Measurements from ENCODE around the gene POU2F3.
A peak's percentile ranks its signal among the peaks of the same experiment; 100 is the strongest.

The POU2F3 gene

DNA sequence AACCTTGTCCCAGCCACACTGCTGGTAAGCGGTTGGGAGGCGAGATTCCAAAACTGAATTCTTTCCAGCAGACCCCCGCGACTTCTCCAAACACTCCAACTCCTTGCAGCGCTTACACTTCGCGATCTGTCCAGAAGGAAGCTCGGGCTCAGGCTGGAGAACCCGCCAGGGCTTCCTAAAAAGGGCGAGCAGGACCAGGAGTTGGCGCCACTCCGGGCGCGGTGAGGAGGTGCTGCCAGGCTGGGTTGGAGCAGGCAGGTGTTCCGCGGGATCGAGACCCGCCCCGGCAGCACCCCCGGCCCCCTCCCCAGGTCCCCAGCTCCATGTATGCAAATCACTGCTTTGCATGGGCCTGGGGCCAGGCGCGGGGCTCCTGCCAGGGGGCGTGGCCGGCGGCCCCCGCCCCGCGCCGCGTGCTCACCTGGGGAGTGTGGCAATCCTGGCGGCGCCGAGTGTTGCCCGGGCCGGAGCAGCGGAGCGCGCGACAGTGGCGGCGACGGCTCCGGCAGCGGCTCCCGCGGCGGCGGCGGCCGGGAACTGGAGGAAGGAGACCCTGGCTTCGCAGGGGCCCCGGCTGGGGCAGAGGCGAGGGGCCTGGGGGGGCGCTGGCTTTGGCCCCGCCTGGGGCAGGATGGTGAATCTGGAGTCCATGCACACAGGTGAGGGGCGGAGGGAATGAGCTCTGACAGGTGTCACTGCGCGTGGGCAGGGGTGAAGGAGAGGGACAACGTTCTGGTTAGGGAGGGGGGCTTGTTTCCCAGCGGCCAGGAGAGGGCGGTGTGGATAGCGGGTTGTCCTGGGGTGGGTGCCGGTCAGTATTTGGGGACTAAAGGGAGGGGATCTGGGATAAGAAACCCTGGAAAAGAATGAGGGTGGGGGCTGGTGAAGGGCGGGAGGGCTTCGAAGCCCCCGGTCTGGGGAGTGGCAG is at the start of gene POU2F3:
Gene POU2F3, plus strand, starts transcription at position 428 of the 928 bp plus-strand sequence. Its CDS starts 204 bp downstream, at position 632.
- no peak for DNase-seq

DNA sequence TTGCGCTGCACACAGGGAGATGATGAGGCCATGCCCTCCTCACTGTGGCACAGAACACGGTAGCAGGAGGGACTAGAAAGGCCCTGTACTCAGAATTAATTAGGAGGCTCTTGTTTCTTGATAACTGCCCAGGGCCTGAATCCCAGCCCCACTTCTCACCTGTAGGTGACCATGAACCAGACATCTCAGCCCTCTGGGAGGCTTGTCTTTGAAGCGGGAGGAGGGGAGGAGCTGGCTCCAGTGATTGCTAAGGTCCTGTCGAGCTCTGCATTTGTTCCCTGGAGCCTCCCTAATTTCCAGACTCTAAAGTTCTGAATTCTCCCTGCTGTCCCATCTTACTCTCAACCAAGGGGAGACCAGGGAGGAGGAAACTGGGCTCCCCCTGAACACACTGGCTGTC is 48.9 kb upstream of the POU2F3 start:
- no peak for DNase-seq

DNA sequence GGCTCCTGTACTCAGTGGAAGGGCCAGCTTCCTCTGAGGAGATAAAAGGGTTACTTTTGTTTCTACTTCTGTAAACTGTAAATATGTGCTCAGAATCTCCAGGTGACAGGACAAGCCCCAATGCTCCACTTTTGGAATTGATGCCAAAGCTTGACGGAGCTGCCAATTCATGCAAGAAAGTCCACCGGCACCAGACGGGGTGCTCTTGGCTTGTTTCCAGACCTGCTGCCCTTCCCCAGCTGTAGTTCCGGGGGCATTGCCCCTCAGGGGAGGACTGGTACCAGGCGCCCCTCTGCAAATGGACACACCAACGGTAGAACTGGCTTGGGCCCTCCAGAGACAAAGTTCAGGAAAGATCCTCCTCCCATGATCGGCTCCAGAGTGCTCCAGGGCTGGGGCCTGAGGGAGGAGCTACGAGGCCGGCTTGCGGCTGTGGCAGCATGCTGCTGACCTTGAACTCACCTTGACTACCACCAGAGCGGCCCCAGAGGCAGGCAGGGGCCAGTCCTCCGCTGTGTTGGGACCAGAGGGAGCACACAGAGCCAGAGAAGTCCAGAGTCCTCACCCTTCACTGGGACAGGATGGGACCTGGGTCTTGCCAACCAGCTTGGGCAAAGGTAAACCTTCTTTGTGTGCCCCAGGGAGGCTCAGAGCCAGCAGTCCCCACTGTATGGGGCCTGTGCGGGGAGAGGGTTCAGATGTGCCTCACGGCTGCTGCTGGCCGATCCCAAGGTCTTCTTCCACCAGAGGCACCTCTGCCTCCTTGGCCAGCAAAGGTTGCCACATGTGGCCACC is 46.9 kb upstream of the POU2F3 start:
- no peak for DNase-seq

DNA sequence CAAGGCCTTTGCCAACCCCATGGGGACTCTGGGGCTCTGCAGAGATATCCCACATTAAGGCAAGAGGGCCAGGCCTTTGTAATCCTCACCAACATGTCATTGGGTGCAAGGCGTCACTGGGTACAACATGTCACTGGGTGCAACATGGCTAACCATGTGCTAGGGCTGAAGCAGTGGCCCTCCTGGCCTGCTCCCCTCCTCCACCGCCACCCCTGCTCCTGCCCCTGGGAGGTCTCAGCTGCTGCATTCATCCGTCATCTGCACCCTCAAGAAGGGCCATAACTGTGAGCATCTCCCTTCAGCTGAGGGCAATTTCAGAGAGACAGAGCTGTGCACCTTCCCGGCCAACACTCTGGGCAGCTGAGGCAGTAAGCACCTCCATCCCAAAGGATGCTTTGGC is 45.8 kb upstream of the POU2F3 start:
- no peak for DNase-seq

DNA sequence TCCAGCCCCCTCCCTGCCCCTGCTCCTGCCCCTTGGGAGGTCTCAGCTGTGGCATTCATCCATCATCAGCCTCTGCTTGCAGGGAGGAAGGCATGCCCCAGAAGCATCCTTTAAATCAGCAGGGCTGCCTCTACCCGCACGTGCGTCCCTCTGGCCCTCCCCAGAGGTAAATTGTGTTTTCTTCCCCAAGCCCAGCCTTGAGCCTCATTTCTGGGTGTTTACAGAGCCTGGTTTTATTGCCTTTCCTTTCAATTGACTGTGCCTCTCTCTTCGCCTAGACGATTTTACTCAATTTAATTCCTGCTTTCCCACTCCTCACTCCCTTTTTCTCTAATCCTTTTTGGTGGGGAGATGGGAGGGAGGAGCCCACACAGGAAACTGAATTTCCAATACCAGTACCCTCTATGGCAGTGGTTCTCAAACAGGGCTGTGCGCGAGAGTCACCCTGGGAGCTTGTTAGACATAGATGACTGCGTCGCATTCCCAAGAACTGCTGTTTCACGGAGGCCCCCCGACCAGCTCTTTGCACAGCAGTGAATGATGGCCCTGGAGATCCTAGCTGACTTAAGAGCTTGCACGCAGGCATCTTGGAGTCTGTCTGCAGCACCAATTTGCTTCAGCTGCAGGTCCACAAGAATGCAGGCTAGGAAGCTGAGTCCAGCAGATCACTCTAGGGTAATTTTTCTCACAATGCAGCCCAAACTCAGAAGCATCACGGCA is 44.2 kb upstream of the POU2F3 start:
- no peak for DNase-seq

DNA sequence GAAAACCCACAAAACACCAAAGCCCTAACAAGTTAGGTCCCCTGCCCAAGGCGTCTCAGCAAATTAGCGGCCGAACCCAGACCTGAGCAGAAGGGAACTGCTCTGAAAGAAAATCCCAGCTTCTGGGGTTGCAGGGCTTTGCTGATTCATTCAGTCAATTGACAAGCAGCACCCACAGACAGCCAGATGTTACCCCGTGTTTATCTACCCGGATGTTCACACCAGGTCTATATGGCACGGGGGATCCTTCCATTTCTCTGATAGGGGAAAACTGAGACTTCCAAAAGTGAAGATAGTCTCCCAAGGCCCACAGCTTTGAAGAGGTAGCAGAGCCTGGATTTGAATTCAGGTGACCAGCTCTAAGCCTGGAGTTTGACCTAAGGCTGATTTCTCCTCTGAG is 43.1 kb upstream of the POU2F3 start:
- DNase-seq = no peak

DNA sequence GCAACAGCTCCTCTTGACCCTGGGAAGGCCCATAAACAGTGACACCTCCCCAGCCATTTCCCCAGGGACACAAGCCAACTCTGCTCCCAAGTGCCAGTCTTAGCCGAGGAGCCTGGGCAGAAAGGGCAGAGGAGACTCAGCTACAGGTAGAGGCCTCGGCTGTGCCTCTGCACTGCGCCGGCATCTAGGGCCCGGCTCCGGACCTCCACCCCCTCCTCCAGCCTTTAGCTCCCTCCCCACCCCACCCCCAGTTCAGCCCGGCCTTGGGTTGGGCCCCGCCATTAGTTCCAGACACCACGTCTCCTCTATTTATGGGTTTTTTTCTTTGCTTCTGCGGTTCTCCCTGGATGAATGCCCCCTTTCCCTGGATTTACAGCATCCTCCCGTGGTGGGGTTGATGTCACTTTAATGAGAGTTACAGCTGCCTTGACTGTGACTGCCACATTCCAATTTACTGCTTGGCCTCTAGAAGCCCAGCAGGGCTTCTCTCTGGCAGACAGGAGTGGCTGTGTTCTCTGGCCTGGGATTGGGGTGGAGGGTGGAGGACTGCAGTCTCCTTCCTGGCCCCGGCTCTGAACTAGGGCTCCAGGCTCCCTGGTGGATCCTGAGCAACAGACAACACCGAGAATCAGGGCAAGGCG is 42.6 kb upstream of the POU2F3 start:
- DNase-seq = peak; percentile 86

DNA sequence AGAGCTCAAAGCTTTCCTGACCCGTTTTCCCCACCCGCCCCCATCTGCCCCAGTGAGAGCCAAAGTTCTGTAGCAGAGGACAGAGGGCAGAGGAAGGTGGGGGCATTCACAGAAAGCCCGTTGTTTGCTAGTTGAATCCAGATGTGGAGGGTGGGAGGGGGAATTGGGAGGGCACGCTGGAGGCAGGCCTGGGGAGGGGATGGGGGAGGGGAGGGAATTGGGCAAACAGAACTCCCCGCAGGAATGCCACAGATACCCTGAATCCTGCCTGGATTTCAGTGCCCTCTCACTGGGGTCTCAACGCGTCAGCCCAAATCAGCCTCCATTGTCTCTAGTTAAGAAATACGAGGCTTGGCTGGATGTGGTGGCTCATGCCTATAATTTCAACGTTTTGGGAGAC is 42.0 kb upstream of the POU2F3 start:
- DNase-seq = no peak

DNA sequence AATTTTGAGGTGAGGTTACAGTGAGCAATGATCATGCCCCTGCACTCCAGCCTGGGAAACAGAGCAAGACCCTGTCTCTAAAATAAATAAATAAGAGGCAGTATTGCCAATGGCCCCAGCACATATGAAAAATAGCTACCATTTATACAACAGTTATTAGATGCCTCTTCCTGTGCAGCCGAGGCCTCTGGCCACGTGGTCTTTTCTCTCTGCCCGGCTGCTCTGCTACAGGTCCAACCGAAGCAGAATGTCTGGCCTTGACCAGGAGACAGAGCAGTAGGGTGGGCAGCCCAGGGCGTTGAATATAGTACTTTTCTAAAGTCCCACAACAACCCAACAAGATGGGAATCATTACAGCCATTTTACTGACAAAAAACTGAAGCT is 41.5 kb upstream of the POU2F3 start:
- DNase-seq = no peak

DNA sequence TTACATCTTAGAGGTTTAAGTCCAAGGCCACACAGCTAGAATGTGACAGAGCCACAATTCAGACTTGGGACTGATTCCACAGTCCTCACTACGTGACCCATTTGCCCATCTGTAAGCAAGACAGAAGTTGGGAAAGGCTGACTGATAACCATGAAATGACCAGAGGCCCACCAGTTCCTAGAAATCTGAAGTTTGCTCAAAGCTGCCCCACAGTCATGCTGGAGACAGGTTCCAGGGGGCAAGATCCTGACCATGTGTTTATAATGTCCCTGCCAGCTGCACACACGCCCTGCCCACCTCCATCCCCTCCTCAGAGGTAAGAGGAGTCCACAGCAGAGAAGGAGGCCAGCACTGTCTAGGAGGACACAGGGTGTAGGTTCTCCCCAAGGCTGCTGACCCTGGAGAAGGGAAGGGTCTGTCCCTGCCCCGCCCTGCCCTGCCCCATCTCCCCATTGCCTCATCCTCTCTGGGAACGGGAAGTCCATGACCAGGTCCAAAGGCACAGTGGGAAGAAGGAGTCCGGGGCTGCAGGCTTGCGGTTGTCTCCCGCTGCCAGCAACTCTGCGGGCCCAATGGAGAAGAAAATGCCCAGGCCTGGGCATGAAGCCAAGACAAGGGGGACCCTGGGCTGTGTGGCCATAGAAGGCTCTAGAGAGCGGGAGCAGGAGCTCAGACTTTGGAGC is 41.0 kb upstream of the POU2F3 start:
- no peak for DNase-seq

DNA sequence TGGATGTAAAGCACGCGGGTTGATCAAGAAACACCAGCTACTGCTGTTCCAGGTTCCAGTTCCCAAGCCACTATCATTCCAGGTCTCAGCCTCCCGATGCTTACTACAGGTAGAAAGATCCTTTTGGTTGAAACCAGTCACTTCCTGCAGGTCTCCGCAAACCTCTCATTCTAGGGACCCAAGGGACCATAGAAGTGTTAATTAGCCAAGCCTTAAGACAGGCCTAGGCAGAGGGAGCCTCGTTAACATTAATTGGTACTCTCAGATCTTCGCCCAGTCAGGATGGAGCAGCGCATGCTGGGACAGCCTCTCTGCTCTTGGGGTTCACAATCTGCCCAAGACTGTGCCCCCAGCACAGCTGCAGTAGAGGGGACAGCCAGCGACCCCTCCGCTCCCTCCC is 40.3 kb upstream of the POU2F3 start:
- no peak for DNase-seq

DNA sequence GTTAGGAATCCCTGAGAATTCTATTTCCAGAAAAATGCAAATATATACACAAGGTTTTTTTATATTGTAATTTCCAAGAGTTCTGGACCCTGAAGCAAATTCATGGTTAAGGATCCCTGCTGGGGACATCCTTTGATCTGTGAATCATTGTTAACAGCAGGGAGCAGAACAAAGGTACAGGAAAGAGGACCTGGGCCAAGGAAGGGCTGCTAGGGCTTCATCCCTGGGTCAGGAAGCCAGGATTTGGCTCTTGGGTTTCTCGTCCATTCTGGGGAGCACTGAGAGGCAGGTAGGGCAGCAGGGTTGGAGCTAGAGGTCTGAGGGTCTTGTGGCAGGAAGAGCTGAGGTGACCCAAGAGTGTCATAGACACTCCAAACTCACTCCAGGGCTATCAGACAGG is 39.3 kb upstream of the POU2F3 start:
- DNase-seq = no peak

DNA sequence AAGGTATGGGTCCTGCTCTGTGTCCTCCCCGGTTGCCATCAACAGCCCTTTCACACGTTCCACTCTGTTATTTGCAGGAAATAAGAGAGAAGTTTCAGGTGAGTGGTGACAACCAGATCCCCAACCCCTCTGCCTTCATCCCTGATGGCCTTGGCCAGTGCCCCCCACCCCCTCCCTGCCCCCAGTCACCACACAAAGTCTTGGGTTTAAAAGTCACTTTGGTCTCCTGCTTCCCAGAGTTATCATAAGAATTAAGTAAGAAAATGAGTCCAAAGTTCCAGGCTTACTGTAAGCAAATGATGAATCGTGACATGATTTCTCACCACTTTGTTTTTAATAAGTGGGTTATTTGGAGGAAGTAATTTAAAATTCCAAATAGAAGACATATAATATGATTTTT is 38.3 kb upstream of the POU2F3 start:
- no peak for DNase-seq

DNA sequence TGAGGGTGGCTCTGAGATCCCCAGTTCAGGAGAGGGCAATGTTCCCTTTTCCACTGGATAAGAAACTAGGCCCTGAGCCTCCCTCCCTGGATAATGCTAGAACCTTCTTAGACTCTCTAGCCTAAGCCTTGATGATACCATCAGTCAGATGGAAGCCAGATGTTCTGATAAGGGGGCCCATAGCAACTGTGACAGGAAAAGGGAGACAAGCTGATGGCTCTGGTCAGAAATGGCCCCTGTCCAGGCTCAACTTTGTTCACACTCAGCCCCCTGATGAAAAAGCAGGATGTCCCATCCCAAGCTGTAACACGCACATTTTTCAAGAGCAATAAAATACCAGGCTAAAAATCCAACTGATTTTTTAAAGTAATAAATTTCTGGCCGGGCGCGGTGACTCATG is 36.3 kb upstream of the POU2F3 start:
- DNase-seq = no peak

DNA sequence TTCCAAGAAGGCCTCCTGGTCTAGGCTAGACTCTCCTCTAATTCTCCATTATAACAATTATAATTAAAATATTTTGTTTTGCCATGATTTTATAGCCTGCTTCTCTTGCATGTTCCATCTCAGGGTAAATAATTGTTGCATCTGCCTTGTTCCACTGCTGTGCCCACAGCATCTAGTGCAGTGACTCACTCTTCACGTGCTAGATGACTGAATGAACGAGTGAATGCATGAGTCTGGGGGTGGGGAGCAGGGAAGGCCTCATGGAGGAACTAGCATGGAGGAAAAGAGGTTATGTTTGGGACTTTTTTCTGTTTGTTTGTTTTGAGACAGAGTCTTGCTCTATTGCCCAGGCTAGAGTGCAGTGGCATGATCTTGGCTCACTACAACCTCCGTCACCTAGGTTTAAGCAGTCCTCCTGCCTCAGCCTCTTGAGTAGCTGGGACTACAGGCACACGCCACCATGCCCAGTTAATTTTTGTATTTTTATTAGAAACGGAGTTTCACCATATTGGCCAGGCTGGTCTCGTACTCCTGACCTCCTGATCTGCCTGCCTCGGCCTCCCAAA is 34.3 kb upstream of the POU2F3 start:
- no peak for DNase-seq

DNA sequence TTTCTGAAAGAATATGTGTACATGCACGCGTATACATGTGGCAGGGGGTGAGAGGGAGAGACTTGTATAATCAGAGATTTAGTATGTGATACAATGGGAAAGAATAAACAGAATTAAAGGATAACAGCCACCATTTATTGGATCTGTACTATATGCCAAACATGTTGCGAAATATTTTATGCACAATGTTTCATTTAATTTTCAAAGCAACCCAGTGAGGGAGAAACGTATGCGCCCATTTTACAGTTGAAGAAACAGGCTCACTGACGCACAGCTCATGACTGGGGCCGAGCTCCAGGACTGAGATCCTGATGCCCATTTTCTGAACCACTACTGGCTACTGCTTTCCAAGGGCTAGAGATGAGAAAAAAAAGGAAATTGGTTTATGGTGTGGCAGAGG is 32.4 kb upstream of the POU2F3 start:
- no peak for DNase-seq

DNA sequence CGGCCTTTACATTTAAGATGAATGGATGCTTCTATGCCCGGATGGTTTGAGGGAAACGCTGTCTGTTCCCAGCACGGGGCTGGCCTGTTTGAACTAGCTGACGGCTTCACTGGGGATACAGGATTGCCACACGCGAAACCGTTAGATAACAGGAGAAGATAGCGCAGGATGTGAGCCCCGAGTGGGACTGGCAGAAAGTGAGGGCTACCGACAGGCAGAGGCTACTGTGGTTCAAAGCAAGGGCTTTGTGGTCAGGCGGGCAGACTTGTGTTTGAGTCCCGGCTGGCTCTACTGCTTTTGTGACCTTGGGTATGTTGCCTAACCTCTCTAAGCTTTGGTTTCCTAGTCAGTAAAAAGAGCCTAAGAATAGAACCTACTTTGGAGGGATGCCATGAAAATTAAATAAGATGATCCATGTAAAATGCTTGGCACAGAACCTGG is 31.9 kb upstream of the POU2F3 start:
- DNase-seq = no peak

DNA sequence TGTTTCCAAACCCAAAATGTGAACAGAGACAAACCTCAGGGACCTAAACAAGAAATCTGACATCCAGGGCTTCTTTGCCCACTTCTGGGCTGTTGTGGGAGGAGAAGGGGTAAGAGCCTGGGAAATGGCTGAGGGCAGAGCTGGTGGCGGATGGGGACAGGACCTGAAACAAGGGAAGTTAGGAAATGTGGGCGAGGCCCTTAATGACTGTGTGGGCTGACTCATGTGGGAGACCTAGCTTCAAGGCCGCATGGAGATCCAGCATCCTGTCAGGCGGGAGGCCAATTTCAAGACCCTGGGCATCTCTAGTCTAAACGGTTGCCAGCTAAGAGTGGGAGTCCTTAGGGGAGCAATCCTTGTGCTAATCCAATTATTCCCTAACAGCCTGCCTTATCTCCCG is 31.2 kb upstream of the POU2F3 start:
- no peak for DNase-seq

DNA sequence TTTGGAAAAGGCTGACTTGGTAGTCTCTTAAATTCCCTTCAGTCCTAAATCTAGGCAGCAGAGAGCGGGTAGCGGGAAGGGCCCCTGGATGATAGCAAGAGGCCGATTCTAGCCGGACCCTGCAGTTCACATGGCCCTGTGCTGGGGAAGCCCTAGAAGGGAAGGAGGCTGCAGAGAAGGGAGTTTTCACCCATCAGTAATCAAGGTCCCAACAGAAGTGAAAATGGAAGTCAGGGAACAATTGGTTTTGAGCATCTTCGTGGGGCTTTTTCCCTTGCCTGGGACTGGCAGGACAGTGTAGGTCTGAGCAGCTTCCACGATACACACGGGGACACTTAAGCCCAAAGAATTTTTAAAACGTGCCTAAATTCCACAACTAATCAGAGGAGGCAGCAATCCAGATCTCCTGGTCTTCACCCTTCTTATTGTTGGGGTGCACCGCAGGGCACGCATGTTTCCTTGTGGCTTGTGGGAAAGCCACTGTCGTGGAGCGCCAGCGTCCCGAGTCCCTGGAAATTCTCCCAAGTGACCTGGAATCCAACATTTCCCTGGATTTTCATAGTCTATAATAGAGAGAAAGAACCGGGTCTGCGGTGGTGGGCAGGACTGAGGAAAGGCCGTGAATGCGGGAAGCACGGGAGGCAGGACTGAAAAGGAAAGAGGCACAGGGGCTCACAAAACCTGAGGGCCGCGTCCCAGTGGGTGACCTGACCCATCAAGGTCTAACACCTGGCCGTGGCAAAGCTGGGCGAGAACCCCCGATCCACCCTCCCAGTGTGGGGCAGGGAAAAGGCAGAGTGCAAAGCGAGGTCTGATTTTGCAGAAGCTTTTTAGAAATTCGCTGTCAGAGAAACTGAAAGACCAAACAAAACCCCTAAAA is 30.0 kb upstream of the POU2F3 start:
- no peak for DNase-seq

DNA sequence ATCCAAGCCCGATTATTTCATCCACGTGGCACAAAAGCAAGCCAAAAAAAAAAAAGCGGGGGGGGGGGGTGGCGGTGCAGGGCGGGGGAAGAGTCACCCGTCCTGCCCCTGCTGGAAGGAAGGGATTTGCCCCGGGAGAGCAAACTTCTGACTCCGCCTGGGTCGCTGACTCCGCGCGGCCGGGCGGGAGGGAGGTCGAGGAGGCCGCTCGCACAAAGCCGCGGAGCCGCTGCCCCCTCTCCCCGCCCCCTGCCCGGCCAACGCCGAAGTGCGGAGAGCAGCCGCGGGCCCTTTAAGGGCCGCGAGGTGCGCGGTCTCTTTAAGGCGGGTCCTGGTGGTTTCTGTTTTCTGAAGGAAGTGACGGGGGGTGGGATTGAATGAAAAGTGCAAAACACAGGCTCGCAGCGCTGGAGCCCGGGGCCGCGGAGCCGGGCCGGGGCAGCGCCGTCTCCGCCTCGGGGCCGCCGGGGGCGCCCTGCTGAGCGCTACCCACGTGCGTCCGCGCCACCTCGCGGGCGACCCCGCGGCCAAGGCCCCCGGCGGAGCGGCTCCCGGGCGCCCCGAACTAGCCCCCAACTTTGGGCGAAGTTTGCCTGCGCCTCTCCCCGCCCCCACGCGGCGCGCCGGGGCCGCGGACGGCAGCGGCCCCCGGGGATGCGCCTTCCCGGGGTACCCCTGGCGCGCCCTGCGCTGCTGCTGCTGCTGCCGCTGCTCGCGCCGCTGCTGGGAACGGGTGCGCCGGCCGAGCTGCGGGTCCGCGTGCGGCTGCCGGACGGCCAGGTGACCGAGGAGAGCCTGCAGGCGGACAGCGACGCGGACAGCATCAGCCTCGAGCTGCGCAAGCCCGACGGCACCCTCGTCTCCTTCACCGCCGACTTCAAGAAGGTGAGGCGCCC is 29.1 kb upstream of the POU2F3 start, which contains the start of gene OAF:
Gene OAF, plus strand, starts transcription at position 407 of the 896 bp plus-strand sequence. Its CDS starts 248 bp downstream, at position 655.
- DNase-seq = peak; percentile 93

Data from femur (tissue), 1 donor.